ENCODE data around the gene CALU.

The CALU gene

GRCh38 chr7:128705891-128706333 is 33.2 kb upstream of the CALU start:
- H3K27ac ChIP-seq (ENCODE audit: low read depth, low read length): no peak overlapping the region
- no peaks in the 10 kb centered on the region for H3K36me3 ChIP-seq (ENCODE audit: insufficient read depth, low read length)
- no peak overlapping the region for H3K4me3 ChIP-seq (ENCODE audit: low read length)
- H3K9me3 ChIP-seq (ENCODE audit: insufficient read depth, low read depth, low read length): peaks cover 1% of the 10 kb centered on the region
- 95% methylated on average over 3 of the region's 3 CpGs for WGBS
- no peaks in the 10 kb centered on the region for H3K27me3 ChIP-seq (ENCODE audit: insufficient read depth, low read length)
- peaks cover 35% of the 10 kb centered on the region for H3K4me1 ChIP-seq (ENCODE audit: insufficient read depth, low read length)
- H3K9ac ChIP-seq (ENCODE audit: low read depth, low read length): no peak overlapping the region

- H3K9ac ChIP-seq (ENCODE audit: low read depth, low read length): peak overlapping the region; percentile 8; the same call in 1 of the 2 replicates
- H3K9me3 ChIP-seq (ENCODE audit: insufficient read depth, low read depth, low read length): peaks cover 4% of the 10 kb centered on the region; the same call in 1 of the 2 replicates
- 78% methylated on average over 1 of the region's 1 CpG for WGBS
- no peak overlapping the region for H3K4me3 ChIP-seq (ENCODE audit: low read length)
- H3K27me3 ChIP-seq (ENCODE audit: insufficient read depth, low read length): no peaks in the 10 kb centered on the region
- no peaks in the 10 kb centered on the region; the same call in 1 of the 2 replicates for H3K36me3 ChIP-seq (ENCODE audit: insufficient read depth, low read length)
- peak overlapping the region; percentile 76 for H3K27ac ChIP-seq (ENCODE audit: low read depth, low read length)
- H3K4me1 ChIP-seq (ENCODE audit: insufficient read depth, low read length): peaks cover 31% of the 10 kb centered on the region
These were observed 31.4 kb upstream of the CALU start for GRCh38 chr7:128707752-128708151.

- peaks cover 31% of the 10 kb centered on the region for H3K4me1 ChIP-seq (ENCODE audit: insufficient read depth, low read length)
- peak overlapping the region; percentile 76 for H3K27ac ChIP-seq (ENCODE audit: low read depth, low read length)
- H3K4me3 ChIP-seq (ENCODE audit: low read length): no peak overlapping the region
- H3K36me3 ChIP-seq (ENCODE audit: insufficient read depth, low read length): no peaks in the 10 kb centered on the region; the same call in 1 of the 2 replicates
- H3K9me3 ChIP-seq (ENCODE audit: insufficient read depth, low read depth, low read length): peaks cover 4% of the 10 kb centered on the region; the same call in 1 of the 2 replicates
- peak overlapping the region; percentile 8; the same call in 1 of the 2 replicates for H3K9ac ChIP-seq (ENCODE audit: low read depth, low read length)
- H3K27me3 ChIP-seq (ENCODE audit: insufficient read depth, low read length): no peaks in the 10 kb centered on the region
- 36% methylated on average over 2 of the region's 3 CpGs for WGBS
These were observed 30.9 kb upstream of the CALU start for GRCh38 chr7:128708235-128708634.

- Histone ChIP-seq H3K9ac (ENCODE audit: low read depth, low read length) (peak overlapping the region; percentile 36; the same call in 1 of the 2 replicates), H3K4me1 (ENCODE audit: insufficient read depth, low read length) (peaks cover 31% of the 10 kb centered on the region), H3K27ac (ENCODE audit: low read depth, low read length) (peak overlapping the region; percentile 76), H3K4me3 (ENCODE audit: low read length) (peak overlapping the region; percentile 35; the same call in 1 of the 2 replicates), H3K36me3 (ENCODE audit: insufficient read depth, low read length) (peaks cover 3% of the 10 kb centered on the region; the same call in 1 of the 2 replicates), H3K9me3 (ENCODE audit: insufficient read depth, low read depth, low read length) (peaks cover 4% of the 10 kb centered on the region; the same call in 1 of the 2 replicates), H3K27me3 (ENCODE audit: insufficient read depth, low read length) (no peaks in the 10 kb centered on the region)
- WGBS: 76% methylated on average over 3 of the region's 3 CpGs
These were observed 30.3 kb upstream of the CALU start for GRCh38 chr7:128708824-128709223.

- H3K27me3 ChIP-seq (ENCODE audit: insufficient read depth, low read length): no peaks in the 10 kb centered on the region
- WGBS: 95% methylated on average over 6 of the region's 6 CpGs
- no peak overlapping the region for H3K27ac ChIP-seq (ENCODE audit: low read depth, low read length)
- H3K9ac ChIP-seq (ENCODE audit: low read depth, low read length): no peak overlapping the region
- H3K9me3 ChIP-seq (ENCODE audit: insufficient read depth, low read depth, low read length): peaks cover 4% of the 10 kb centered on the region; the same call in 1 of the 2 replicates
- peaks cover 5% of the 10 kb centered on the region; the same call in 1 of the 2 replicates for H3K36me3 ChIP-seq (ENCODE audit: insufficient read depth, low read length)
- peaks cover 26% of the 10 kb centered on the region for H3K4me1 ChIP-seq (ENCODE audit: insufficient read depth, low read length)
- H3K4me3 ChIP-seq (ENCODE audit: low read length): no peak overlapping the region
These were observed 28.7 kb upstream of the CALU start for GRCh38 chr7:128710481-128710880.

GRCh38 chr7:128713794-128714193 is 25.4 kb upstream of the CALU start:
- H3K4me3 ChIP-seq (ENCODE audit: low read length): no peak overlapping the region
- H3K36me3 ChIP-seq (ENCODE audit: insufficient read depth, low read length): peaks cover 5% of the 10 kb centered on the region; the same call in 1 of the 2 replicates
- H3K9ac ChIP-seq (ENCODE audit: low read depth, low read length): no peak overlapping the region
- no peak overlapping the region for H3K27ac ChIP-seq (ENCODE audit: low read depth, low read length)
- H3K4me1 ChIP-seq (ENCODE audit: insufficient read depth, low read length): peaks cover 8% of the 10 kb centered on the region
- 100% methylated on average over 2 of the region's 2 CpGs for WGBS
- H3K27me3 ChIP-seq (ENCODE audit: insufficient read depth, low read length): no peaks in the 10 kb centered on the region
- peaks cover 4% of the 10 kb centered on the region; the same call in 1 of the 2 replicates for H3K9me3 ChIP-seq (ENCODE audit: insufficient read depth, low read depth, low read length)

GRCh38 chr7:128714701-128715495 is 24.3 kb upstream of the CALU start:
- Histone ChIP-seq H3K4me1 (ENCODE audit: insufficient read depth, low read length) (no peaks in the 10 kb centered on the region), H3K27me3 (ENCODE audit: insufficient read depth, low read length) (no peaks in the 10 kb centered on the region), H3K9me3 (ENCODE audit: insufficient read depth, low read depth, low read length) (peaks cover 4% of the 10 kb centered on the region; the same call in 1 of the 2 replicates), H3K27ac (ENCODE audit: low read depth, low read length) (no peak overlapping the region), H3K9ac (ENCODE audit: low read depth, low read length) (no peak overlapping the region), H3K36me3 (ENCODE audit: insufficient read depth, low read length) (peaks cover 5% of the 10 kb centered on the region; the same call in 1 of the 2 replicates), H3K4me3 (ENCODE audit: low read length) (no peak overlapping the region)
- 91% methylated on average over 8 of the region's 8 CpGs for WGBS

- H3K36me3 ChIP-seq (ENCODE audit: insufficient read depth, low read length): no peaks in the 10 kb centered on the region; the same call in 1 of the 2 replicates
- 92% methylated on average over 6 of the region's 6 CpGs for WGBS
- no peak overlapping the region for H3K4me3 ChIP-seq (ENCODE audit: low read length)
- no peaks in the 10 kb centered on the region for H3K4me1 ChIP-seq (ENCODE audit: insufficient read depth, low read length)
- H3K27me3 ChIP-seq (ENCODE audit: insufficient read depth, low read length): no peaks in the 10 kb centered on the region
- no peak overlapping the region for H3K9ac ChIP-seq (ENCODE audit: low read depth, low read length)
- no peak overlapping the region for H3K27ac ChIP-seq (ENCODE audit: low read depth, low read length)
- no peaks in the 10 kb centered on the region for H3K9me3 ChIP-seq (ENCODE audit: insufficient read depth, low read depth, low read length)
These were observed 20.1 kb upstream of the CALU start for GRCh38 chr7:128718967-128719642.

- H3K27ac ChIP-seq (ENCODE audit: low read depth, low read length): no peak overlapping the region
- no peak overlapping the region for H3K4me3 ChIP-seq (ENCODE audit: low read length)
- H3K9ac ChIP-seq (ENCODE audit: low read depth, low read length): no peak overlapping the region
- H3K36me3 ChIP-seq (ENCODE audit: insufficient read depth, low read length): peaks cover 4% of the 10 kb centered on the region; the same call in 1 of the 2 replicates
- no peaks in the 10 kb centered on the region for H3K27me3 ChIP-seq (ENCODE audit: insufficient read depth, low read length)
- H3K9me3 ChIP-seq (ENCODE audit: insufficient read depth, low read depth, low read length): no peaks in the 10 kb centered on the region
- H3K4me1 ChIP-seq (ENCODE audit: insufficient read depth, low read length): no peaks in the 10 kb centered on the region
These were observed 17.8 kb upstream of the CALU start for GRCh38 chr7:128721376-128721775.

- Histone ChIP-seq H3K9me3 (ENCODE audit: insufficient read depth, low read depth, low read length) (no peaks in the 10 kb centered on the region), H3K36me3 (ENCODE audit: insufficient read depth, low read length) (peaks cover 8% of the 10 kb centered on the region; the same call in 1 of the 2 replicates), H3K27me3 (ENCODE audit: insufficient read depth, low read length) (no peaks in the 10 kb centered on the region), H3K4me1 (ENCODE audit: insufficient read depth, low read length) (no peaks in the 10 kb centered on the region; the same call in 1 of the 2 replicates), H3K4me3 (ENCODE audit: low read length) (no peak overlapping the region), H3K27ac (ENCODE audit: low read depth, low read length) (no peak overlapping the region), H3K9ac (ENCODE audit: low read depth, low read length) (no peak overlapping the region)
- WGBS: 97% methylated on average over 5 of the region's 5 CpGs
These were observed 14.4 kb upstream of the CALU start for GRCh38 chr7:128724743-128725142.

GRCh38 chr7:128725531-128725930 is 13.6 kb upstream of the CALU start:
- H3K4me3 ChIP-seq (ENCODE audit: low read length): no peak overlapping the region
- H3K36me3 ChIP-seq (ENCODE audit: insufficient read depth, low read length): peaks cover 8% of the 10 kb centered on the region; the same call in 1 of the 2 replicates
- WGBS: 93% methylated on average over 2 of the region's 2 CpGs
- H3K4me1 ChIP-seq (ENCODE audit: insufficient read depth, low read length): no peaks in the 10 kb centered on the region; the same call in 1 of the 2 replicates
- no peaks in the 10 kb centered on the region for H3K9me3 ChIP-seq (ENCODE audit: insufficient read depth, low read depth, low read length)
- H3K9ac ChIP-seq (ENCODE audit: low read depth, low read length): no peak overlapping the region
- H3K27ac ChIP-seq (ENCODE audit: low read depth, low read length): no peak overlapping the region
- no peaks in the 10 kb centered on the region for H3K27me3 ChIP-seq (ENCODE audit: insufficient read depth, low read length)

All from HUES64 (cell line).